Fibroblast of villous mesenchyme (primary cell): ENCODE data around the gene COBL. TPM values are rescaled to one million over a fixed set of nuclear protein-coding genes. Genes with fewer than 3 reads are reported as not detected.

Experiments used
- DNase-seq: peaks from one replicate; pipeline ENCODE4 v3.0.0-alpha.2; 2010; ENCODE audit warnings: low read depth
- H3K4me3 ChIP-seq: 2 replicates; pipeline ENCODE4 v1.5.1; 2011; ENCODE audit warnings: low read depth, mild to moderate bottlenecking, low read length
- CTCF ChIP-seq: IDR thresholded peaks from 2 replicates; pipeline ENCODE4 v1.5.1; 2012; ENCODE audit warnings: low read depth, mild to moderate bottlenecking, low read length; ENCODE audit not compliant: insufficient read depth
- total RNA-seq: library from RNA; depleted of rRNA; stranded (reverse); fragments of >200 nt; gene quantifications from 2 replicates; pipeline ENCODE4 v1.2.3, GENCODE V29; 2012

COBL gene
- total RNA-seq, 1 donor, result not detected

- no peak for TF ChIP-seq CTCF
- DNase-seq, result no peak
- H3K4me3 ChIP-seq, result no peak overlapping the region
Observed at GRCh38 chr7:51160411-51160810, 156.2 kb downstream of the COBL start.

DNA sequence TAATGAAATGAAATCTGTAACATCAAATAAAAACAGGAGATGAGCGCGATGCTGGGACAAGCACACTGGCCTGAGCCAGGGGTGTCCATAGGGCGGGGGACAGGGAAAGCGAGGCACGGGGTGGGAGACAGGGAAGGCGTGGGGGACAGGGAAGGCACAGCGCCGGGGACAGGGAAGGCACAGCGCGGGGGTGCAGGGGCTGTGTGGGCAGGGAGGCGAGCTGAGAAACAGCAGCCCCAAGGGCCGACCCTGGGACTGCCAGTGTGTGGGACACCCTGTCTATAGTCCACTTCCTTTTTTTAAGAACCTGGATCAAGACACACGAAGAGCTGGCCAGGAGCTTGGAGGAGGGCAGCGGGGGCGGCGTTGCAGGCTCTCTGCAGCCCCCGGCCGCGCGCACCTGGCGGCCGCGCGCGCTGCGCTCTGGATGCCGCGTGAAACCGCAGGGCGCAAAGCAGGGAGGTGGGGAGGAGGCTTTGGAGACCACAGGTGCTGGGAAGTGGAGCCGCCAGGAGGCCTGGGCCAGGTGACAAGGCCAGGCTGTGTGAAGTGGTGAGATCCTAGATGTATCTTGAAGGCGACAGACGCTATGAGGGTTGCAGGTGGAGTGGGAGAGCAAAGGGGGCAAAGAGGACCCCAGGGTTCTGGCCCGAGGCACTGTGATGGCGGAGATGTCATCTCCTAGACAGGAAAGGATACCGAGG, 157.7 kb downstream of the COBL start:
- no peak for TF ChIP-seq CTCF
- no peak overlapping the region for H3K4me3 ChIP-seq
- no peak for DNase-seq

GRCh38 chr7:51158211-51158610, 158.4 kb downstream of the COBL start:
- TF ChIP-seq CTCF, result no peak
- no peak for DNase-seq

DNA sequence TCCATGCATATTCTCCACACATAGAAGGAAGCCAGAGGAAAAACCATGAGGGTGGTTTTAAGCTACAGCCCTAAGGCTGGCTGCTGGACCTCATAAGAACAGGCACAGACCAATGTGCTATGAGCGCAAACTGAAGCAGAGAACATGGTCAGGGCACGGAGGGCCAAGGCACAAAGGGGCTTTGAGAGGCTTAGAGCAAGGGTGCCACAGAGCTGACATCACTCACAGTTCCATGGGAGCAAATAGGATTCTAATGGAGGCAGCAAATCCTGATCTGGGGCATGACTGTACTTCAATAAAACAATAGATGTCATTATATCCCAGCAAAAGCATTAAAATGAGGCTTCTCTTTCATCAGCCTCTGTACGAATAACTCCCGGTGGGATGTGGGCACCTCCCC, 162.4 kb downstream of the COBL start:
- no peak for DNase-seq

More at GRCh38 chr7:51158211-51158610, 158.4 kb downstream of the COBL start:
- H3K4me3 ChIP-seq, result no peak overlapping the region

DNA sequence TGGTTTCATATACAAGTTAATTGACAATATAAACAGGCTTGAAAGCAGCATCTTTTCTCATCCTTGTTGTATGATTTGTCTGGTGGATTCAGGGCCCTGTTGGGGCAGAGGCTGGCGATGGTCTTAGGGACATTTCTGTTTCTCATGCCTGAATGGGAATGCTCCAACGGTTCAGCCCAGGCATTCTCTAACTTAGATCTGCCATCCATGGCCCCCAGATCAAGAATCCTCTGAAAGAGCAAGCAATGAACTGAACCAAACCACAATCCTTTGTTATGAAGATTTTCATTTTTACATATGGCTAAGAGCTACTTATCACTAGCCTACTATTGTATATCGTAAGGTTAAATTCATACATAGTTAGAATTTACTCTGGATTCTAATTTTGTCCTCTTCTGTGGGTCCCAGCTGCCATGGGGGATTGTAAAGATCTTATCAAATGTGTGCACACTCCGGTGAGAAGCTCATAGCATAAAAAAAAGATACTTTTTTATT, 163.9 kb downstream of the COBL start:
- no peak overlapping the region for H3K4me3 ChIP-seq
- DNase-seq, result no peak
- TF ChIP-seq CTCF, result no peak

More for the DNA sequence above, 162.4 kb downstream of the COBL start:
- H3K4me3 ChIP-seq, result no peak overlapping the region
- no peak for TF ChIP-seq CTCF

- no peak overlapping the region for H3K4me3 ChIP-seq
- DNase-seq, result no peak
- TF ChIP-seq CTCF, result no peak
Observed at GRCh38 chr7:51151455-51151854, 165.2 kb downstream of the COBL start.

GRCh38 chr7:51150193-51150592, 166.4 kb downstream of the COBL start:
- DNase-seq, result no peak
- TF ChIP-seq CTCF, result no peak
- H3K4me3 ChIP-seq, result no peak overlapping the region
